SKM-1 (cell line): ENCODE data around the gene NMT2.

Experiments
- DNase-seq: peaks from one replicate; lab custom pipeline; 2025; ENCODE audit not compliant: unreplicated experiment; lab: John Stamatoyannopoulos, UW

Gene NMT2

DNA sequence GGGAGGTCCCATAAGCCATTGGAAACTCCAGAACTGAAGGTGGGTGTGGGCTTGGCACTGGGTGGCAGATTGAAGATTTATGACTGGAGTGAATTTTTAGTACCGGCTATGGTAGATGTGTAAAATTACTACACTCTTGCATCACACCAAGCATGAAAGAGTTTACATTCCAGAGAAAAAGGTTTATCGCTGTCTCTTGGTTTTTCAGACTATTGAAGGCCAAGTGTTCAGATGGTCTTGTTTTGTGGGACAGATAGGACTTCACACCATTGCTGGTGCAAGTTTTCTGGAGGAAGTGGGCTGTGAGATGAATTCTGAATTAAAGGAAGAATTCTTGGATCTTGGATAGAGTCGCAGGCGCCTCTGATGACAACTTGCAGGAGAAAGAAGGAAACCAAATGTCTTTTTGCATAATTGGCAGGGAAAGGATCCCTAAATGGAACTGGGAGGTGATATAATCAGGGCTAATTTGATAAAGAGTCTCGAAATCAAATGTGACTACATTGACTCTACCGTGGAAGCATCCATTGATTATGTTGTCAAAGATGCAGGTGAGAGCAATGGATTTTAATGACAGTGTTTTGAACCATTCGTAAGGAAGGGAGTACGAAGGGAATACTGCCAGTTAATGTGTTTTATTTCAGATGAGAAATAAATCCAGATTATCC lies 14.2 kb upstream of the NMT2 start:
- DNase-seq, result no peak

DNA sequence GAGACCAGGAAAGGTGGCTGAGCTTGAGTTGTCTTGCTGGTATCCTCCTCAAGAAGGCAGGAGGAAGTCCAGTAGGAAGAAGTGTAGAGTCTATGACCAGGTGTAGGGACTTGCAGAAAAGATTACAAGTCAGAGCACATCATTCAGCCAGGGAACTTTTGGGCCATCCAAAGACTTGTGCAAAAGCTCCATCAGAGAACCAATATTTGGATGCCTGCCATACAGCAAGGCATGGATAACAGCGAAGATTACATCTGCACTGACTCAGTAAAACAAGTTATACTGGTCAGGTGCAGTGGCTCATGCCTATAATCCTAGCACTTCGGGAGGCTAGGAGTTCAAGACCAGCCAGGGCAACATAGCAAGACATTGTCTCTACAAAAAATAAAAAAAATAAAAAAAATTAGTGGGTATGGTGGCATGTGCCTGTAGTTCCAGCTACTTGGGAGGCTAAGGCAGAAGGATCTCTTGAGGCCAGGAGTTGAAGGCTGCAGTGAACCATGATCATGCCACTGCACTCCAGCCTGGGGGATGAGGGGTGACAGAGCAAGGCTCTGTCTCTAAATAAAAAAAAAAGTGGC lies 13.2 kb upstream of the NMT2 start:
- no peak for DNase-seq

DNA sequence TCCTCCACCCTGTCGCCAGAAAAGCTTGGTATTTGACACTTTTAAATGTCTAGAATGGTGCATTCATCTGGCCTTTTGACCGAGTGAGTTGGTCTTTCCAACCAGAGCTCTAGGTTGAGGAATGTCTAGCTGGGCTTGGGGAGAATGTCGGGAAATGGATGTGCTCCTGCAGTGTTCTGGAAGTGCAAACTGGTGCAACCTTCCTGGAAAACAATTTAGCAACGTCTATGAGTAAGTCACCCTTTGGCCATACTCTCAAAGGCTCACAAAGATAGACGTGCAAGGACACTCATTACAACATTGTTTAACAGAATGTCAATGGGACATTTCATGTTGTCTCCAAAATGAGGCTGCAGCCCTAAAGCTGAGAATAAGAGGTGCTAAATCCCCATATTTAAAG lies 12.2 kb upstream of the NMT2 start:
- no peak for DNase-seq

DNA sequence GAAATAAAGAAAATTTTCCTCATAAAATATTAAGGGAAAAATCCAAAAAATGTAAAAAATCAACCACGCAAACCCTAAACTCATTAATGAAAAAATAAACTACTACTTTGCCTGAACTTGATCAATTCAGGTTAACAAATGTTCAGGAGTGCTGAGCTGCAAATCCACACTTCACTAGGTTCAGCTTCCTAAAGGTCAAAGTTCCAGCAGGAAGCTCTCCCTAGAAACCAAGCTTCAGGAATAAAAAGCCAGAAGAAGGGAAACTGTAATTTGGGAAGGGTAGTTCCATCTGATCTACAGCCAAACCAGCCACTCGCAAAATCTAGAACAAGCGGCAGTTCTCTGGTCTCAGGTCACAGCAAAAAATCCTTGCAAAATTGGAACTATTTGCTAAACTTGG lies 7.8 kb upstream of the NMT2 start:
- no peak for DNase-seq

DNA sequence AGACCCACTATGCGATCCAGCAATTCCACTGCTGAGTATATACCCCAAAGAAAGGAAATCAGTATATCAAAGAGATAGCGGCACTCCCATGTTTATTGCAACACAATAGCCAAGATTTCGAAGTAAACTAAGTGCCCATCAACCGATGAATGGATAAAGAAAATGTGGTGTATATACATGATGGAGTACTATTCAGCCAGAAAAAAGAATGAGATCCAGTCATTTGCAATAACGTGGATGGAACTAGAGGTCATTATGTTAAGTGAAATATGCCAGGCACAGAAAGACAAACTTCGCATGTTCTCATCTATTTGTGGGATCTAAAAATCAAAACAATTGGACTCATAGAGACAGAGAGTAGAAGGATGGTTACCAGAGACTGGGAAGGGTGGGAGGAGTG lies 7.1 kb upstream of the NMT2 start:
- DNase-seq, result no peak

DNA sequence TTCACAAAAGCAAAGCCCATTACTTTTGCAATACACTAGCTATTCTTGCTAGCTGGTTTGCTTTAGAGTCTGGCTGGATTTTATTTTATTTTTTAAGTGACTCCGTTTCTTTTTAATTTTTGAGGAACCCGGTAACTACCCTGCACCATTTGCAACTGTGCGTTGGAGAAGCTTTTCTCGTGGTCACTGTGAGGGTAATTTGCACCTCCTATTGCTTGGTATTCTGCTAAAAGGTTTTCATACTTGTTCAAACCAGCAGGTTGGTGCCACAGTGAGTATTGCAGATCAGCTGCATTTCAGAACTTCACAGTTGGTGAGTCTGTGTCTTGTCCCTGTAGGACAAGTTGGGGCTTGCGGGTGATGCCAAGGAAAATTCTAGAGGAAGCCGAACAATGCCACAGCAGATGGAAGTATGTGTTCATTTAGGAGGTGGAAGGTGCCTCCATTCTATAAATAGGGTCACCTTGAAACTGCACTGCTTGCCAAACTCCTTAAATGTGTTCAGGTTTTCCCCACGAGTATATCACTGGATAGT lies 3.9 kb upstream of the NMT2 start:
- DNase-seq, result no peak

DNA sequence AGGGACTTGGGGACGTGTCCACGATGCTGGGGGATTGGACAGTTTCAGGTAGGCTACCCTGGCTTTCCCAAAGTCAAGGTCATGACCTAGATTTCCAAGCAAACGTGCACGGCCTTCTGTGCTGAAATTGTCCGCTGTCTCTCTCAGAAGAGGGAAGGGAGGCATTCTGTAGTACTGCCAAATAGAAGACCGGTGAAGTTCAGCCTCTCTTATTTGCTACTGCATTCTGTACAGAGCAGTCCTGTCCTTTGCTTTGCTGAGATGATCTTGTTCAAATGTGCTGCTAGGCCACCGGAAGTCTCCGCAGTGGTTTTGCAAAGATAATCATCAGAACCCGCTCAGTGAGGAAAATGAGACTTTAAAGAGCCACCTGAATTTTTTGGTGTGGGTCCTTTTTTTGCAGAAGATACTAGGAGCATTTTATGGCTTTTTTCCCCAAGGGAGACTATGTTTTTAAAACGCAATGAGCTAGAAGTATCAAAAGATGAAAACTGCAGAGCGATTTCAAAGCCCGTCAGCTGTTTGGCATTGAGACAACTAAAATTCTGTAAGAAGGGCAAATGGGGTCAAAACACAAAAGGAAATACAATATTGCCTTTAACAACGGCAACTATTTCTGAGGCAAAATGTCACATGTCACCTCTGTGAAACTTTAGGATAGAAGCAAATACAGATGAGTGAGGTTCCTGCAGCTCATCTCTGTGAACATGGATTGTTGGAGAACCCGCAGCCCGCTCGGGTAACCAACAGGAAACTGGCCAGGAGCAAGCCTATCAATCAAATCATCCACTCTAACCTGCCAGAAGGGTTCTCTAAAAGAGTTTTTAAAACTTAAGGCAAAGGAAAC lies 1.3 kb upstream of the NMT2 start:
- DNase-seq, result no peak

DNA sequence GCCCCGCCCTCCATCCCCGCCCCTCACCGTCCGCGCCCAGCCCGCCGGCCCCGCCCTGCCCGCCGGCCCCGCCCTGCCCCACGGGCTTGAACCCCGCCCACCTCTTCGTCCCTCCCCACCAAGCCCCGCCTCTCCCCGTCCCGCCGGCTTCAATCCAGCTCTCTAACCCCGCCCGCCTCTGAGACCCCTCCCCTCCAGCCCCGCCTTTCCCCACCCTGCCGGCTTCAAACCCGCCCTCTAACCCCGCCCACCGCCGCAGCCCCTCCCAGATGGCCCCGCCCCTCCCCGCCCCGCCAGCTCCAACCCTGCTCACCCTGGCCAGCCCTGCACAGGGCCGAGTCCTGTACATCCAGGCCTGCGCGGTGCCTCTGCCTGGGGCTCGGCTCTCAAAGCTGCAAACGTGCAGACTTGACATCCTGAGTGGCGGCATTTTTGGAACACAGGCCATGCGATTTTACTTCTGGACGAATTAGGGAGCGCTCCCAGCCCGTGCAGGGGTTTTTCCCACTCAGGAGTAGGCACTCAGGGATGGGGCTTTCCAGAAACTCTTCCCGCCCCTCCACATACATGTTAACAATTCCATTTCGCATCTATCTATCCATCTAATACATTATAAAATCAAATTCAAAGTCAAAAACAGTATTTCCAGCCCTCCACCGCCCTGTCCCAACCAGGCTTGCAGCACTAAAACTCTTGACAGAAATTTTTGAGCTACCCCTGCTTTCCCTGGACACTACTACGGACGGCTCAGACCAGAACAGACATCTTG lies 477 bp upstream of the NMT2 start:
- peak; percentile 17 for DNase-seq

DNA sequence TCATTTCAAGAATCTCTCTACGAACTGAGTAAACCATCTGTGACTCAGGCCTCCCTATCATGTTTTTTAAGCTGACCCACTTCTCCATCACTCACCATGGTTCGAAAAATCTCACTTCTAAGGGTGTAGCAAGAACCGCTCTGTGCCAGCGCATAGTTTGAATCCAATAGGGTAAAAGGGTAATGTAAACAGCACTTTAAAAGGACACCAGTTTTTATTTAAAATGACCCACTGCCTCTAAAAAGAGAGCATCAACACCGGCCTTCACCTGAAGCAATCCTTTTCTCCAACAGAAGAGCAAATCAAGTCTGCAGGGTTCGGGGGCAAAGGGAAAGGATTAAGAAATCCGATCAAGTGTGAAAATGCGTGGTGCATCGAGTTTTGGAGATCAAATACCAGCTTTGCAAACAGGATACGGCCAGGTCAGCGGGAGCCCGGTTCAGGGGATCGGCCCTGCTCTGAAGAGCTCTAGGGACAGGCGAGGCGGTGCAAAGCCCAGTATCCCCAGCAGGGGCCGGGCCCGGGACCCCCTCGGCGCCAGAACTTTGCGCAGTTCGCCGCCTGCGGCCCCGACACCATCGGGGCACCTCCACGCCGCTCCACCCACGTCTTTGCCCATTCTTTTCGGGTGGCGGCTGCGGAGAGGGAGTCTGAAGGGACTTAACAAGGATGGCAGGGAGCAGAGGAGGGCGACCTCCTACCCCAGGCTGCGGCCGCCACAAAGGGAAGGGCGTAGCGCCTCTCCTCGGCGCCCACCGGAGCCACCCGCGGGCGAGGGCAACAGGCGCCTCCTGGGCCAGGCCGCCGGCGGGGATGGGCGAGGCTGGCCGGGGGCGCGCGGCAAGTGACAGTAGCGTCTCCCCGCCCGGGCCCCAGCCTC lies 842 bp downstream of the NMT2 start:
- DNase-seq, result no peak

DNA sequence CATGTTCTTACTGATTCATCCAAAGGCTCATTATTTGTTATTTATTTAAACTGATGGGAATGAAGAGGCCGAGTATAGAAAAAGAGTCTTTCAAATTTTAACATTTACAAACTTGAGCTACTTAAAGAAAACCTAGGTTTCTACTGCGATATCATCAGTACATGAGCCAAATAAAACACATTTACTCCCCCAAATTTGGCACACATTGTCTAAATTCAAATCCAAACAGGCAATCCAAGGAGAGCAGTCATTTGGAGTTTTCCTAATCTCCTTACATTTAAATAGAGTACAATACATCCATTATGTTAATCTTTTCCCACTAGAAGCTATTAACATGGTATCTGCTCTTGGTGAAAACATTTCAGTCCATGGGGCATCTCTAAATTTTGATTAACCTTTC lies 2.2 kb downstream of the NMT2 start:
- no peak for DNase-seq

DNA sequence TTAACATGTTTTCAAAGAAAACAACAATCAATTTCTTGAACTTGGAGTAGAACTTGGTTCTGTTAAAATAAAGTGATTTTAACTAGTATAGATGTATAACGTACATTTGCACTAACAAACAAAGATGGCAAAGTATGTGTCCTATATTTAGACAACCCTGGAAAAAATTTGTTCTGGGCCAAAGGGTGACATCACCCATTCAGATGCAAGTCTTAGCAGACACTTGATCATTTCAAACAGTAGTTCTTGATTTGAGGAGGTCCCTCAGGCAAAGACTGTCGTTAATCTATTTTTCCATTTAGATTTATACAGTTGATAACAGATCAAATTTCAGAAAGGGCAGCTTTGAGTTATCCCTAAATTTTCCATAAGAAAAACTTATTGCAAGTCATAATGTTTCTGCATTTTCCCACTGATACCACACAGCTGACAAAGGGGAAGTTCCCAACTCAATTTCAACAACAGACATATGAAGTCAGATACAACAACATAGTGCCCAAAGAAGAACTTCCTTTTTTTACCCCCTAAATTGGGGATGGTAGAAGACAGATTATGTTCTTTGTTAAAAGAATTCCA lies 5.2 kb downstream of the NMT2 start:
- no peak for DNase-seq

DNA sequence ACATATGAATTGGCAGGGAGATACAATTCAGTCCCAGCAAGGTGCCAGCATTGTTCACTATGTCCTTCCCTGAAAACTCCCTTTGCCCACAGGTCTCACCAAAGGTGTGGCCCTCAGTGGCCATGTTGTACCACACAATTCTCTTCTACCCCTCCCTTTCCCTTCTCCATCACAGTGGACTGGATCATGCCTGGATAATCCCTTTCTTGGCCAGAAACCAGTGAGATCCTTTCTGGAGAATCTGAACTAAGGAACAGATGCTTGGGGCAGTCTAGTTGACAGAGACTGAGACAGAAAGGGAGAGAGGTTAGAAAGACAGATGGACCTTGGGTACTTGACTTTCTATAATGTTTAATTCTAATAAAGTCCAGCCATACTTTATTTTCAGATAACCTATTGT lies 9.5 kb downstream of the NMT2 start:
- no peak for DNase-seq

DNA sequence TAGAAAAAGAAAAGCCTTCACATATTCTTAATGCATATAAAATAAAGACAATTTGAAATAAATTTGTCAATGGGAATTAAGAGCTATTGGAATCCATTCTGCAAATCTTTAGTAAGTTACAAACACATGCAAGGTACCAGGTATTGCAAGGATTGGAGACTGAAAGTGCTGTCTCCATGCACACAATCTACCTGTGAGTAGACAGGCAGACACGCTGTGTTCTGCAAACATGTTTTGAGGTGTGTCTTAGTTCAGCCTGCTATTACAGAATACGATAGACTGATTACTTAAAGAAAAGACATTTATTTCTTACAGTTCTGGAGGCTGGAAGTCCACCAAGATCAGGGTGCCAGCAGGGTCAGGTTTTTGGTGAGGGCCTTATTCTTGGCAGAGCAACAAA lies 10.0 kb downstream of the NMT2 start:
- no peak for DNase-seq

DNA sequence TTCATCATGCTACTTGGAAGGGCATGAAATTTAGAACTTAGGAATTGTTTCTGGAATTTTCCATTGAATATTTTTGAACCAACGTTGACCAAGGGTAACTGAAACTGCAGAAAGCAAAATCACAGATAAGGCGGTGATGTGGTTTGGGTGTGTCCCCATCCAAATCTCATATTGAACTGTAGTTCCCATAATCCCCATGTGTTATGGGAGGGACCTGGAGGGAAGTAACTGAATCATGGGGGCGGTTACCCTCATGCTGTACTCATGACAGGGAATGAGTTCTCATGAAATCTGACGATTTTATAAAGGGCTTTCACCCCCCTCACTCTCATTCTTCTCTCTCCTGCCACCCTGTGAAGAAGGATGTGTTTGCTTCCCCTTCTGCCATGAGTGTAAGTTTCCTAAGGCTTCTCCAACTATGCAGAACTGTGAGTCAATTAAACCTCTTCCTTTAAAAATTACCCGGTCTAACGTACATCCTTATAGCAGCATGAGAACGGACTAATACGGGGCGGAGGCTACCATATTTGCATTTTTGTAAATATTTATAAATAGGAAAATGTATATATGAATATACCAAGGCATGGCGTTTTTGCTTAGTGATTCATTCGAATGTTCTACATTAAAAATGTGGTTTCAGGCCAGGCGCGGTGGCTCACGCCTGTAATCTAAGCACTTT lies 12.4 kb downstream of the NMT2 start:
- DNase-seq, result no peak

DNA sequence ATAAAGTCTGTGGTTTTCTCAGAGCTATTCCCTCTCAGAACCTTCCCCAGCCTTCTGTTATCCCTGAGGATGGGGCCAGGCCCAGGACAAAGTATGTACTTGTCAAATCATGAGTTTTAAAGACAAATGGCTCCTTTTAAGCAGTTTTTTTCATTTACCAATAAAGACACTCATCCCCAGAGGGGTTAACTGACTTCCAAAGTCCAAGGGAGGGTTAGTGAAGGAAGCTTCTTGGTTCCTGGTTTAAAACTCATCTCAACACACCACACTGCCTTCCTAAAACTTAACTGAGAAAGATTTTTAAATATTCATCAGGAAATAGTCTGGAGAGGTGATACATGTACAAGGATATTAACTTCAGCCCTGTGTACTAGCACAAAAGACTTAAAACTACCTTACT lies 15.9 kb downstream of the NMT2 start:
- no peak for DNase-seq

DNA sequence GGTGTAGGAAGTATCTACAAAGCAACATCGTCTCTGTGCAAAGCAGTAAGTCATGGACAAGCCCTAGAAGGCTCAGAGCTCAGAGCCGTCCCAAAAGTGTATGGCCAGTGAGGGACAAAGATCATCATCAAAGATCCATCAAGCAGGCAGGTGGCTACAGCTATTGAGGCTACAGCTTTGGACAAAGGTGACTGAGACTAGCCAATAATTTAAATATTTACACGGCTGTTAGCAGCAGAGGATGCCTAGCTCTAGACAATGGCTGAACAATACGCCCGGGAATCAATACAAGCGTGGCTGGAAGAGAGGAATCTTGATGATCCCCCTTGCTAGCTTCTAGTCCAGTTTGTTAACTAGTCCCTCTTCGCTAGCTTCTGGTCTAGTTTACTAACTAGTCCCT lies 17.9 kb downstream of the NMT2 start:
- no peak for DNase-seq

DNA sequence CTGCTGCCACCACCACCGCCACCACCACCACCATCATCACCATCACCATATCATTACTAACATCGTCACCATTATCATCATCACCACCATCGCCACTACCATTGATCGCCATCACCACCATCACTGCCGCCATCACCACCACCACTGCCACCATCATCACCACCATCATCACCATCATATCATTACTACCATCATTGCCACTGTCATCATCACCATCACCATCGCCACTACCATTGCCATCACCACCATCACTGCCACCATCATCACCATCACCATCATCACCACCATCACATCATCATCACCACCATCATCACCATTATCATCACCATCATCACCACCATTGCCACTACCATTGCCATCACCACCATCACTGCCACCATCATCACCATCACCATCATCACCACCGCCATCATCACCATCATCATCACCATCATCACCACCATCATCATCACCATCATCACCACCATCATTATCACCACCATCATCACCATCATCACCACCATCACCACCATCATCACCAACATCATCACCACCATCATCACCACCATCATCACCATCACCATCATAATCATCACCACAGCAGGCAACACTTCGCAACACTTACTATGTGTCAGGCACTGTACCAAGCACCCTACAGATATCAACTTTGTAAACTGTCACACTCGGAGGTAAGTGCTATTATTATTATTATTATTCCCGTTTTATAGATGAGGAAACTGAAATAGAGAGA lies 19.3 kb downstream of the NMT2 start:
- no peak for DNase-seq

DNA sequence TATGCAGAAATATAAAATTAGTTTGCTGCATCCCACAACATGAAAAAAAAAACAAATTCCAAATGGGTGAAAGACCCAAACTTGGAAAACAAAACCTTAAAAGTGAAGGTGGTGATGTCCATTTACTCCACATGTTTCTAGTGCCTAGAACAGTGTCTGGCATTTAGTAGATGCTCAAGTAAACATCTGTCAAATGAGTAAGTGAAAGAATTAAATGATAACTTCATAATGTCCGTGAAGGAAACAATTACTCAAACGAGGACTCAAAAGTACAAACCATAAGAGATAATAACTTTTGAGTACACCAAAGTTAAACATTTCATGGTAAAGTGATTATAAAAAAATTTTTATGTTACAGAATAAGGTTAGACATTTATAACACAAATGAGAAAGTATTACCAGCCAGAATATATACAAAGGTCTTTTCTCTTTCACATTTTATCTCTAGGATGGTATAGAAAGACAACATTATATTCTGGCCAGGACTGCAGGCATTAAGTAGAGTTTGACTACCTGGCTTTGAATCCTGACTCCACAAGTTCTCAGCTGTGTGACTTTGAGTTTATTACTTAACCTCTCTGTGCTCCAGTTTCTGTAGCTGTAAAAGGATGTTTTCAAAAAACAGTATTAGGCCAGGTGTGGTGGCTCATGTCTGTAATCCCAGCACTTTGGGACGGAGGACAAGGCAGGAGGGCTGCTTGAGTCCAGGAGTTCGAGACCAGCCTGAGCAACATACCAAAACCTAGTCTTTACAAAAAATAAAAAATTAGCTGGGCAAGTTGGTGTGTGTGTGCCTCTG lies 20.7 kb downstream of the NMT2 start:
- no peak for DNase-seq
